ENCODE measurements around the gene CAMK1.

The CAMK1 gene

GRCh38 chr3:9760779-9761505, 8.8 kb downstream of the CAMK1 start:
- TF ChIP-seq SUZ12 (IDR thresholded peaks at IDR 0.05; ENCODE audit: extremely low read depth, insufficient read depth, insufficient read length) (no peak), ZNF274 (IDR thresholded peaks at IDR 0.05; ENCODE audit: low read depth, low read length) (no peak)
- Histone ChIP-seq H3K4me3 (ENCODE audit: insufficient read length, low read depth) (no peak overlapping the region), H3K4me1 (ENCODE audit: insufficient read depth, insufficient read length) (peaks cover 4% of the 10 kb centered on the region), H3K9me3 (ENCODE audit: insufficient read depth, low read length) (no peaks in the 10 kb centered on the region), H3K27me3 (ENCODE audit: insufficient read depth, insufficient read length) (no peaks in the 10 kb centered on the region), H3K36me3 (ENCODE audit: insufficient read depth, insufficient read length, low read length) (peaks cover 69% of the 10 kb centered on the region), H3K9ac (ENCODE audit: insufficient read length, low read depth) (no peak overlapping the region)
- no peak for DNase-seq (ENCODE audit: low read depth, low spot score)

DNA sequence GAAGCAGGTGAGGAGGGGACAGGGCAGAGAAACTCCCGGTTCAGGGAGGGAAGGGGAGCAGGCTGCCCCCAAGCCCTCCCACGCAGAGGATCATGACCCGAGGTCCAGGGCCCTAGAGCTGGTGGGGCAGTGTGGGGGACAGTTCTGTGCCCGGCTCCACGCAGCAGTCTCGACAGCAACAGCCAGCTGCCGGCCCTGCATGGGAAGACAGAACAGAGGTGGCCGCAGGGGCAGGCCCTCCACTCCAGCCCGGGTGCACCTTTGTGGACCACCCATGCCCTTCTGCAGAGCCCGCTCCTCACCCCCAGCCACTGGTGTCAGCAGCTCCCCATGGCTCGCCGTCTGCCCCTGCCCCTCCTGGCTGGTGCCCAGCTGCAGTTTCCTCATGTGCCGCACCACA, 12.3 kb downstream of the CAMK1 start:
- H3K4me1 ChIP-seq (ENCODE audit: insufficient read depth, insufficient read length), result no peaks in the 10 kb centered on the region
- H3K36me3 ChIP-seq (ENCODE audit: insufficient read depth, insufficient read length, low read length), result peaks cover 78% of the 10 kb centered on the region
- DNase-seq (ENCODE audit: low read depth, low spot score), result no peak
- H3K9ac ChIP-seq (ENCODE audit: insufficient read length, low read depth), result no peak overlapping the region
- no peak overlapping the region for H3K4me3 ChIP-seq (ENCODE audit: insufficient read length, low read depth)
- H3K9me3 ChIP-seq (ENCODE audit: insufficient read depth, low read length), result no peaks in the 10 kb centered on the region
- no peak for TF ChIP-seq SUZ12 (IDR thresholded peaks at IDR 0.05; ENCODE audit: extremely low read depth, insufficient read depth, insufficient read length)
- no peak for TF ChIP-seq YY1 (IDR thresholded peaks at IDR 0.05; ENCODE audit: insufficient read depth, insufficient read length)
- TF ChIP-seq ZNF274 (IDR thresholded peaks at IDR 0.05; ENCODE audit: low read depth, low read length), result no peak
- no peaks in the 10 kb centered on the region for H3K27me3 ChIP-seq (ENCODE audit: insufficient read depth, insufficient read length)

DNA sequence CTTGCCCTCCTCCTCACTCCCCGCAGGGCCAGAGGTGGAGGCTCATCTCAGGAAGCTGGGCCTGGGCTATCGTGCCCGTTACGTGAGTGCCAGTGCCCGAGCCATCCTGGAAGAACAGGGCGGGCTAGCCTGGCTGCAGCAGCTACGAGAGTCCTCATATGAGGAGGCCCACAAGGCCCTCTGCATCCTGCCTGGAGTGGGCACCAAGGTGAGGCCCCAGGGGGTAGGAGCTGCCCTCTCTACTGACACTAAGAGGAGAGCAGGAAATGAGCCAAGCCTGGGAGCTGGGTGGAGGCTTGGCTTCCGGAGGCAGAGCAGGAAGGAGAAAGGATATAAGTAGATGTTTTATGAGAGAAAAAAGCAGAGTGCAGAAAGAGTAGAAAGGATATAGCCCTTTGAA, 15.1 kb downstream of the CAMK1 start:
- TF ChIP-seq YY1 (IDR thresholded peaks at IDR 0.05; ENCODE audit: insufficient read depth, insufficient read length) (no peak), ZNF274 (IDR thresholded peaks at IDR 0.05; ENCODE audit: low read depth, low read length) (no peak), SUZ12 (IDR thresholded peaks at IDR 0.05; ENCODE audit: extremely low read depth, insufficient read depth, insufficient read length) (no peak)

GRCh38 chr3:9750556-9751411, 19.0 kb downstream of the CAMK1 start:
- no peak for DNase-seq (ENCODE audit: low read depth, low spot score)
- Histone ChIP-seq H3K27me3 (ENCODE audit: insufficient read depth, insufficient read length) (no peaks in the 10 kb centered on the region), H3K4me1 (ENCODE audit: insufficient read depth, insufficient read length) (no peaks in the 10 kb centered on the region), H3K36me3 (ENCODE audit: insufficient read depth, insufficient read length, low read length) (peaks cover 70% of the 10 kb centered on the region), H3K9me3 (ENCODE audit: insufficient read depth, low read length) (no peaks in the 10 kb centered on the region), H3K4me3 (ENCODE audit: insufficient read length, low read depth) (peak overlapping the region; percentile 88), H3K9ac (ENCODE audit: insufficient read length, low read depth) (peak overlapping the region; percentile 90)
- TF ChIP-seq YY1 (IDR thresholded peaks at IDR 0.05; ENCODE audit: insufficient read depth, insufficient read length) (no peak), SUZ12 (IDR thresholded peaks at IDR 0.05; ENCODE audit: extremely low read depth, insufficient read depth, insufficient read length) (no peak), ZNF274 (IDR thresholded peaks at IDR 0.05; ENCODE audit: low read depth, low read length) (no peak)

More for the DNA sequence above, 15.1 kb downstream of the CAMK1 start:
- DNase-seq (ENCODE audit: low read depth, low spot score), result no peak
- Histone ChIP-seq H3K4me1 (ENCODE audit: insufficient read depth, insufficient read length) (no peaks in the 10 kb centered on the region), H3K27me3 (ENCODE audit: insufficient read depth, insufficient read length) (no peaks in the 10 kb centered on the region), H3K36me3 (ENCODE audit: insufficient read depth, insufficient read length, low read length) (peaks cover 79% of the 10 kb centered on the region), H3K4me3 (ENCODE audit: insufficient read length, low read depth) (no peak overlapping the region), H3K9me3 (ENCODE audit: insufficient read depth, low read length) (no peaks in the 10 kb centered on the region), H3K9ac (ENCODE audit: insufficient read length, low read depth) (no peak overlapping the region)

DNA sequence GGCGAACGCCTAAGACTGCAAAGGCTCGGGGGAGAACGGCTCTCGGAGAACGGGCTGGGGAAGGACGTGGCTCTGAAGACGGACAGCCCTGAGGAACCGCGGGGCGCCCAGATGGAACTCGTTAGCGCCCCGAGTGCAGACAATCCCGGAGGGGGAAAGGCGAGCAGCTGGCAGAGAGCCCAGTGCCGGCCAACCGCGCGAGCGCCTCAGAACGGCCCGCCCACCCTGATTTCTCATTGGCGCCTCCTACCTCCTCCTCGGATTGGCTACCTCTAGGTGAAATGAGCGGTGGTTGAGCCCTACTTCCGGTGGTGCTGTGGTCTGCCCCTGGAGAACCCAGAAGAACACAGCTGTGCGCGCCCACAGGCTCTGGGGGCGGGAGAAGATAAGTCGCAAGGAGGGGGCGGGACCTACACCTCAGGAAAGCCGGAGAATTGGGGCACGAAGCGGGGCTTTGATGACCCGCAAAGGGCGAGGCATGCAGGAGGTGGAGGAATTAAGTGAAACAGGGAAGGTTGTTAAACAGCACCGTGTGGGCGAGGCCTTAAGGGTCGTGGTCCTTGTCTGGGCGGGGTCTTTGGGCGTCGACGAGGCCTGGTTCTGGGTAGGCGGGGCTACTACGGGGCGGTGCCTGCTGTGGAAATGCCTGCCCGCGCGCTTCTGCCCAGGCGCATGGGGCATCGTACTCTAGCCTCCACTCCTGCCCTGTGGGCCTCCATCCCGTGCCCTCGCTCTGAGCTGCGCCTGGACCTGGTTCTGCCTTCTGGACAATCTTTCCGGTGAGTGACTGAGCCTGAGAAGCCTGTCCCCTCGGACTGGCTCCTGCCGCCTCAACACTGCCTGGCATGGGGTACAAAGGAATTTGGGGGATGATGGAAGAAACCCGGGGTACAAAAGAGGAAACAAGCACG, 19.8 kb downstream of the CAMK1 start, which contains the start of gene OGG1:
TSS of gene OGG1 (plus strand) at position 308 of the 911 bp plus-strand sequence. CDS start at position 643, 335 bp downstream.
- no peaks in the 10 kb centered on the region for H3K9me3 ChIP-seq (ENCODE audit: insufficient read depth, low read length)
- DNase-seq (ENCODE audit: low read depth, low spot score), result peak; percentile 97
- H3K27me3 ChIP-seq (ENCODE audit: insufficient read depth, insufficient read length), result no peaks in the 10 kb centered on the region
- TF ChIP-seq ZNF274 (IDR thresholded peaks at IDR 0.05; ENCODE audit: low read depth, low read length), result no peak
- no peak for TF ChIP-seq SUZ12 (IDR thresholded peaks at IDR 0.05; ENCODE audit: extremely low read depth, insufficient read depth, insufficient read length)
- no peak for TF ChIP-seq YY1 (IDR thresholded peaks at IDR 0.05; ENCODE audit: insufficient read depth, insufficient read length)
- peak within 1 kb of the TSS; percentile 90 for H3K9ac ChIP-seq (ENCODE audit: insufficient read length, low read depth)
- peaks cover 74% of the 10 kb centered on the region for H3K36me3 ChIP-seq (ENCODE audit: insufficient read depth, insufficient read length, low read length)
- H3K4me3 ChIP-seq (ENCODE audit: insufficient read length, low read depth), result peak within 1 kb of the TSS; percentile 88
- H3K4me1 ChIP-seq (ENCODE audit: insufficient read depth, insufficient read length), result no peaks in the 10 kb centered on the region

DNA sequence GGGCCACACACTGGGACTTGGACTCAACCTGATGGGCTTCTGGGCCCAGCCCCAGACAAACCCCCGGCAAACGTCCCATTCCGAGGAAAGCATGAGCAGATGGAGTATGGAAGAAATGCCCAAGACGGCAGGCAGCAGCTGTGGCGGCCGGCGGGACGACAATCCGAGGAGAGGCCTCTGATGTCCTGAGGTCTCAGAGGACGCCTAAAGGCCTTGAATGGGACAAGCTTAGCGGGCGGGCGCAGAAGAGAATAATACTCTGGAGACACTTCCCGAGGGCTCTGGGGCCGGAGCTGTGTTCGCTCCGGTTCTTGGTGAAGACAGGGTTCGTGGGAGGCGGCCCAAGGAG, 20.5 kb downstream of the CAMK1 start:
- H3K9me3 ChIP-seq (ENCODE audit: insufficient read depth, low read length), result no peaks in the 10 kb centered on the region
- no peaks in the 10 kb centered on the region for H3K27me3 ChIP-seq (ENCODE audit: insufficient read depth, insufficient read length)
- DNase-seq (ENCODE audit: low read depth, low spot score), result no peak
- no peaks in the 10 kb centered on the region for H3K4me1 ChIP-seq (ENCODE audit: insufficient read depth, insufficient read length)
- H3K9ac ChIP-seq (ENCODE audit: insufficient read length, low read depth), result peak overlapping the region; percentile 80
- peaks cover 74% of the 10 kb centered on the region for H3K36me3 ChIP-seq (ENCODE audit: insufficient read depth, insufficient read length, low read length)
- peak overlapping the region; percentile 40 for H3K4me3 ChIP-seq (ENCODE audit: insufficient read length, low read depth)
- TF ChIP-seq SUZ12 (IDR thresholded peaks at IDR 0.05; ENCODE audit: extremely low read depth, insufficient read depth, insufficient read length) (no peak), YY1 (IDR thresholded peaks at IDR 0.05; ENCODE audit: insufficient read depth, insufficient read length) (no peak), ZNF274 (IDR thresholded peaks at IDR 0.05; ENCODE audit: low read depth, low read length) (no peak)
